K562 (cell line): ENCODE results near the gene THAP6. TPM values are rescaled to one million over a fixed set of nuclear protein-coding genes. Genes with fewer than 3 reads are reported as not detected.

ENCODE experiments used
- ATAC-seq: fragments of 200-7000 bp; cut with Tn5 transposase; 3 replicates; pipeline ENCODE4 v1.9.1; 2020; ENCODE audit warnings: moderate library complexity
- BruUV-seq: library from RNA; stranded (reverse); fragments of 400-500 nt; replicated peaks from 2 replicates; lab custom pipeline; 2021; lab: Mats Ljungman, UMichigan
- CTCF ChIA-PET: fragments of 300-600 bp; formaldehyde crosslinking; extraction: SDS; loops from one replicate; lab custom pipeline; 2021; ENCODE audit warnings: low intra/inter-chr PET ratio; lab: Yijun Ruan, JAX
- POLR2A ChIA-PET: fragments of 300-600, 350-650 bp; sonication (Branson Sonifier 250); formaldehyde crosslinking; extraction: SDS; loops from one replicate; lab custom pipeline; 2021; ENCODE audit warnings: antibody characterized with exemption, inconsistent platforms; lab: Yijun Ruan, JAX
- DNase-seq, 4 experiments: peaks; one replicate each; pipeline versions ENCODE4 v3.0.0 to v3.0.0-alpha.2; 2011 to 2018; ENCODE audit warnings: low spot score in 3 of 4, mixed read lengths in 3 of 4; ENCODE audit errors: extremely low read depth in 1 of 4
- FAIRE-seq: peaks from 2 replicates; lab custom pipeline; 2011; peaks lifted over from hg19 to GRCh38; lab: Jason Lieb, UNC
- H2AFZ ChIP-seq: 2 replicates; pipeline ENCODE4 v1.6.0; 2011; ENCODE audit warnings: low read depth, low read length, control low read depth, inconsistent platforms
- H3K27ac ChIP-seq: fragments of 200-600 bp; 3 replicates; pipeline ENCODE4 v1.8.0; 2011; ENCODE audit warnings: low read depth, mild to moderate bottlenecking, control low read depth, inconsistent platforms, low read length, moderate library complexity, mixed read lengths; ENCODE audit errors: extremely low read depth
- H3K27me3 ChIP-seq, 2 experiments: fragments of 300-600 bp in 1 of 2; 2 replicates in 1 of 2; 3 replicates in 1 of 2; pipeline versions ENCODE4 v1.6.0 to v1.8.0; 2011; ENCODE audit warnings: inconsistent platforms in 2 of 2, low read length in 2 of 2, mild to moderate bottlenecking in 1 of 2, mixed read lengths in 1 of 2, moderate library complexity in 1 of 2; ENCODE audit not compliant: control insufficient read depth in 2 of 2, insufficient read depth in 2 of 2
- H3K36me3 ChIP-seq: fragments of 300-600 bp; 3 replicates; pipeline ENCODE4 v1.8.0; 2011; ENCODE audit warnings: mild to moderate bottlenecking, low read length, inconsistent platforms; ENCODE audit not compliant: control insufficient read depth, insufficient read depth
- H3K4me1 ChIP-seq, 2 experiments: fragments of 200-600 bp in 1 of 2; replicated peaks in 1 of 2; 2 replicates in 1 of 2; 3 replicates in 1 of 2; pipeline versions ENCODE4 v1.5.1 to v1.8.0; 2011; ENCODE audit warnings: inconsistent platforms in 2 of 2, low read length in 2 of 2, mild to moderate bottlenecking in 1 of 2, mixed read lengths in 1 of 2, moderate library complexity in 1 of 2; ENCODE audit not compliant: control insufficient read depth in 2 of 2, insufficient read depth in 2 of 2
- H3K4me2 ChIP-seq: 2 replicates; pipeline ENCODE4 v1.6.1; 2011; ENCODE audit warnings: low read length, control low read depth, inconsistent platforms, mixed read lengths; ENCODE audit not compliant: insufficient read depth
- H3K4me3 ChIP-seq: fragments of 200-600 bp; sonication (generic), shearing (Covaris generic); 2 replicates; pipeline ENCODE4 v1.5.1; 2016; ENCODE audit warnings: control low read depth, inconsistent platforms
- H3K79me2 ChIP-seq: fragments of 200-600 bp; 3 replicates; pipeline ENCODE4 v1.8.0; 2011; ENCODE audit warnings: low read length, inconsistent platforms; ENCODE audit not compliant: control insufficient read depth, insufficient read depth
- H3K9ac ChIP-seq, 2 experiments: 2 replicates each; pipeline versions ENCODE4 v1.6.0 to v1.6.1; 2011; ENCODE audit warnings: low read depth in 2 of 2, low read length in 2 of 2, control low read depth in 1 of 2, inconsistent platforms in 1 of 2, mild to moderate bottlenecking in 1 of 2, mixed read lengths in 1 of 2; ENCODE audit not compliant: insufficient read depth in 1 of 2
- H3K9me1 ChIP-seq: one replicate; pipeline ENCODE4 v1.6.0; 2011; ENCODE audit warnings: inconsistent platforms, mild to moderate bottlenecking, low read length, moderate library complexity; ENCODE audit not compliant: control insufficient read depth, insufficient read depth
- H3K9me3 ChIP-seq: replicated peaks from 2 replicates; pipeline ENCODE4 v1.5.1; 2011; ENCODE audit warnings: low read depth, low read length, inconsistent platforms; ENCODE audit not compliant: control insufficient read depth, insufficient read depth
- H4K20me1 ChIP-seq: replicated peaks from 2 replicates; pipeline ENCODE4 v1.6.1; 2011; ENCODE audit warnings: low read length, inconsistent platforms, mixed read lengths; ENCODE audit not compliant: control insufficient read depth, insufficient read depth
- BRD9 ChIP-seq: fragments of 450-650 bp; IDR thresholded peaks from 2 replicates; pipeline ENCODE4 v1.6.1; 2018; ENCODE audit warnings: low read depth; ENCODE audit not compliant: partially characterized antibody
- CAMTA2 ChIP-seq: fragments of 250-450 bp; sonication (Bioruptor Pico); conservative IDR thresholded peaks from 2 replicates; pipeline ENCODE4 v1.5.1; 2022
- CREB5 ChIP-seq: fragments of 250-450 bp; sonication (Bioruptor Pico); IDR thresholded peaks from 2 replicates; pipeline ENCODE4 v1.5.0; 2020; ENCODE audit warnings: mild to moderate bottlenecking
- HDAC2 ChIP-seq: fragments of 450-650 bp; IDR thresholded peaks from 2 replicates; pipeline ENCODE4 v1.6.1; 2016; ENCODE audit warnings: mild to moderate bottlenecking
- HNRNPUL1 ChIP-seq: fragments of 200-400 bp; formaldehyde crosslinking; IDR thresholded peaks from 2 replicates; pipeline ENCODE4 v1.6.1; 2017; ENCODE audit warnings: low read length
- ILK ChIP-seq: fragments of 450-650 bp; IDR thresholded peaks from 2 replicates; pipeline ENCODE4 v1.6.1; 2016; ENCODE audit warnings: missing genetic modification characterization, low read depth, mild to moderate bottlenecking, missing compliant biosample characterization, moderate library complexity, borderline replicate concordance
- NCOA2 ChIP-seq, 2 experiments: fragments of 450-650 bp; IDR thresholded peaks; 2 replicates each; pipeline ENCODE4 v1.6.1; 2018; ENCODE audit warnings: mild to moderate bottlenecking in 2 of 2, moderate library complexity in 1 of 2; ENCODE audit not compliant: partially characterized antibody in 2 of 2
- NFRKB ChIP-seq: fragments of 450-650 bp; IDR thresholded peaks from 2 replicates; pipeline ENCODE4 v1.6.1; 2016; ENCODE audit warnings: low read depth
- PHTF2 ChIP-seq: fragments of 250-450 bp; sonication (Bioruptor Pico); IDR thresholded peaks from 2 replicates; pipeline ENCODE4 v1.5.0; 2021; ENCODE audit warnings: mild to moderate bottlenecking
- SOX6 ChIP-seq: fragments of 450-650 bp; IDR thresholded peaks from 2 replicates; pipeline ENCODE4 v1.6.1; 2014; ENCODE audit warnings: mild to moderate bottlenecking
- ZBTB11 ChIP-seq, 3 experiments: fragments of 200-800 bp in 1 of 3; fragments of 250-450 bp in 1 of 3; fragments of 450-650 bp in 1 of 3; sonication (Bioruptor Pico) in 1 of 3; sonication (Bioruptor generic) in 1 of 3; formaldehyde crosslinking in 1 of 3; IDR thresholded peaks; 2 replicates each; pipeline versions ENCODE4 v1.6.1 to v1.8.0; 2016 to 2022; ENCODE audit warnings: mild to moderate bottlenecking in 2 of 3, missing genetic modification characterization in 2 of 3, missing compliant biosample characterization in 1 of 3, moderate library complexity in 1 of 3
- ZFP36 ChIP-seq: fragments of 150-350 bp; IDR thresholded peaks from 2 replicates; pipeline ENCODE4 v1.6.1; 2018; ENCODE audit warnings: low read length, low read depth; ENCODE audit not compliant: partially characterized antibody
- ZMIZ1 ChIP-seq, 2 experiments: fragments of 150-350 bp in 1 of 2; IDR thresholded peaks; 2 replicates each; pipeline ENCODE4 v1.6.1; 2012 to 2016; ENCODE audit warnings: low read depth in 2 of 2, low read length in 2 of 2, mild to moderate bottlenecking in 1 of 2, moderate library complexity in 1 of 2
- ZNF197 ChIP-seq: fragments of 200-800 bp; sonication (Bioruptor generic); IDR thresholded peaks from 2 replicates; pipeline ENCODE4 v1.6.1; 2016; ENCODE audit warnings: low read depth, missing genetic modification characterization, missing compliant biosample characterization
- ZNF699 ChIP-seq: fragments of 250-450 bp; sonication (Bioruptor Pico); IDR thresholded peaks from 2 replicates; pipeline ENCODE4 v1.8.0; 2021; ENCODE audit warnings: mild to moderate bottlenecking, moderate library complexity; ENCODE audit not compliant: insufficient replicate concordance
- in situ Hi-C: fragments of 300-500 bp; cut with MboI; formaldehyde crosslinking; loops from 4 replicates; pipeline ENCODE4 v1.15.0; 2018; ENCODE audit warnings: inconsistent platforms, mixed read lengths
- intact Hi-C: fragments of 100-400 bp; cut with micrococcal nuclease; formaldehyde crosslinking; loops from 2 replicates; pipeline ENCODE4 v1.14.2; 2022
- polyA plus RNA-seq, 8 experiments: library from polyadenylated mRNA; depleted of rRNA in 4 of 8; stranded (reverse) in 5 of 8; unstranded in 3 of 8; fragments of >200 nt; fragmentation: Nextera tagmentation in 2 of 8; fragmentation: Illumina TruSeq in 1 of 8; extraction: Ambion mirVana in 2 of 8; extraction: Trizol in 1 of 8; gene quantifications; 2 replicates each; pipeline versions ENCODE4 v1.2.1 to v1.2.3, GENCODE V29; 2011 to 2014; ENCODE audit warnings: inconsistent platforms in 1 of 8, missing spikeins in 1 of 8
- total RNA-seq, 7 experiments: library from RNA; depleted of rRNA in 6 of 7; stranded (reverse); fragments of >200 nt in 6 of 7; fragmentation: Illumina TruSeq in 2 of 7; extraction: Trizol in 2 of 7; gene quantifications; 2 replicates each; pipeline versions ENCODE4 v1.2.1 to v1.2.3, GENCODE V29; 2011 to 2021; ENCODE audit warnings: low replicate concordance in 1 of 7

THAP6 gene
- total and polyA plus RNA-seq, 9 of the 15 experiments (the other 6 are each of a cell fraction or from before 2014, with no cell fraction given), result 8.9 to 30.4 (median 17.3) TPM

- no peaks in the 10 kb centered on the region for H3K9me1 ChIP-seq
- H3K9me3 ChIP-seq, result peaks cover 3% of the 10 kb centered on the region
- ChIA-PET POLR2A (interaction anchor here (0.9 to 1.6 kb wide), 3 partner anchors 12 to 13 kb away, joined by 4 read pairs; partner anchors contain the start of genes RCHY1 and THAP6), CTCF (no interaction called here)
- no peaks in the 10 kb centered on the region for H3K79me2 ChIP-seq
- H3K36me3 ChIP-seq, result peaks cover 70% of the 10 kb centered on the region
- DNase-seq (no peak), ATAC-seq (no peak), FAIRE-seq (no peak)
- H3K4me2 ChIP-seq, result no peak overlapping the region
- in situ Hi-C loops (no loop called here), intact Hi-C loops (no loop called here)
- no peaks in the 10 kb centered on the region for H3K27me3 ChIP-seq
- no TSS peak for BruUV-seq
- H4K20me1 ChIP-seq, result no peaks in the 10 kb centered on the region
- H3K27ac ChIP-seq, result no peak overlapping the region
- no peak overlapping the region for H2AFZ ChIP-seq
- H3K9ac ChIP-seq, result no peak overlapping the region
- H3K4me1 ChIP-seq, result no peaks in the 10 kb centered on the region
- H3K4me3 ChIP-seq, result no peak overlapping the region
- no peak for TF ChIP-seq NCOA2 (IDR thresholded peaks at IDR 0.05; ENCODE audit: partially characterized antibody in 2 of 2)
- TF ChIP-seq CAMTA2 (CRISPR knock-in tag), result no peak
- no peak for TF ChIP-seq ZNF197 (CRISPR knock-in tag)
- TF ChIP-seq ZBTB11 (CRISPR knock-in tag; IDR thresholded peaks at IDR 0.05), result no peak
- TF ChIP-seq NFRKB, result no peak
- no peak for TF ChIP-seq HDAC2
- no peak for TF ChIP-seq CREB5 (CRISPR knock-in tag)
- TF ChIP-seq ZMIZ1 (IDR thresholded peaks at IDR 0.05; ENCODE audit: low read depth in 2 of 2, low read length in 2 of 2), result no peak
- no peak for TF ChIP-seq ILK
- TF ChIP-seq PHTF2 (CRISPR knock-in tag), result no peak
- TF ChIP-seq ZNF699 (CRISPR knock-in tag), result no peak
- TF ChIP-seq BRD9, result no peak
- TF ChIP-seq ZFP36, result no peak
- TF ChIP-seq HNRNPUL1, result no peak
- TF ChIP-seq SOX6, result no peak
Observed at GRCh38 chr4:75527482-75527881, 13.2 kb downstream of the THAP6 start.
